ENCODE measurements around the gene TNPO2. TPM values are rescaled to one million over a fixed set of nuclear protein-coding genes. Genes with fewer than 3 reads are reported as not detected.

Gene TNPO2
- total and polyA plus RNA-seq, 7 experiments from 2014 or later: 2.0 to 78.7 (median 59.0) TPM

DNA sequence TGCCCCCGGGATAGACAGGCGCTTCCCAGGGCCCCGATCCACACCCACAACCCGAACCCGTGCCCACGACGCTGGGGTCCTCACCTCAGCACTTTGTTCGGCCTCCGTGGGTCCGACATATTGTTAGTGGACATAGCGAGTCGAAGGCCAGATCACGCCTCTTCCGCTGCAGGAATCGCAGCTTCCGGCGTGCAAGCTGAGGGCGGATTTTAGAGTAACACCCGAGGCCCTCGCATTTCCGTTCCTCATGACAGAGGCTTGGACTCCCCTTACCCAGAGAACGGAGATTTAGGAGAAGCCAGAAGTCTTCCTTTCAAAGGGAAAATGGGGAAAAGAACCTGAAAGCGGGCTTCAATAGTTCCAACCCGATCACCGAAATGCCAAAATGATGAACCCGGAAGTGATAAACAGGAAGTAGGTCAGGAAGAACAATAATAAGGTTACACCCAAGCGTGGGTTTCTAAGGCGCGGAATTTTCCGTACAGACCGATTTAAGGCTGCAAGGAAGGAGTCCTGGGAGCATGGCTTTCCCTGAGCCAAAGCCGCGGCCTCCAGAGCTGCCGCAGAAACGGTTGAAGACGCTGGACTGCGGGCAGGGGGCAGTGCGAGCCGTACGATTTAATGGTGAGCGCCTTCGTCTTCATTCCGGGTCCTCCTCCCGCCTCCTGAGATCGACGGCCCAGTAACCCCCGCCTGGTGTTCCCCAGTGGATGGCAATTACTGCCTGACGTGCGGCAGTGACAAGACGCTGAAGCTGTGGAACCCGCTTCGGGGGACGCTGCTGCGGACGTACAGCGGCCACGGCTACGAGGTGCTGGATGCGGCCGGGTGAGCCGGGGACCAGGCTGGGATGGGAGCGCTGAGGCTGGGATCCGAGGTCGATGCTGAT, 54.2 kb downstream of the TNPO2 start:
- Histone ChIP-seq H3K36me3 (ENCODE audit: control insufficient read depth in 2 of 3, insufficient read depth in 3 of 3, low read length in 3 of 3) (peaks cover 0 to 40% (median 0%) of the 10 kb centered on the region in 3 experiments), H3K4me1 (ENCODE audit: control insufficient read depth in 2 of 2, insufficient read depth in 2 of 2, low read length in 2 of 2) (peaks cover 36 to 38% of the 10 kb centered on the region in 2 donors), H3K4me3 (ENCODE audit: low read length) (peak overlapping the region; percentile 84), H3K27me3 (ENCODE audit: control insufficient read depth in 2 of 2, insufficient read depth in 2 of 2, low read length in 2 of 2) (no peaks in the 10 kb centered on the region), H3K27ac (ENCODE audit: low read depth, low read length) (peak overlapping the region; percentile 99), H3K9me3 (ENCODE audit: control insufficient read depth in 2 of 3, low read length in 3 of 3) (no peaks in the 10 kb centered on the region)
- Mint-ChIP-seq H3K4me1 (peaks cover 31 to 65% (median 49%) of the 10 kb centered on the region in 7 donors), H3K4me3 (peak overlapping the region; percentile 91 to 100 (median 98)), H3K36me3 (peaks cover 0 to 17% (median 9%) of the 10 kb centered on the region in 5 donors), H3K9me3 (no peaks in the 10 kb centered on the region), H3K27ac (peak overlapping the region; percentile 97 to 100 (median 100)), H3K27me3 (no peaks in the 10 kb centered on the region)
- intact Hi-C loops (cut with micrococcal nuclease): loop anchor here (1.0 to 10.0 kb wide), 9 partner anchors 12 to 875 kb away; partner anchors contain the start of genes DHPS (in 2 of the 2), ZNF563 (in 2 of the 2), GET3 (in 1 of the 2) and TNPO2 (in 1 of the 2)
- peak; percentile 62 for ATAC-seq
- POLR2A ChIA-PET: interaction anchor here (0.6 to 2.4 kb wide), 18 partner anchors 8 to 426 kb away, joined by 3 to 11 read pairs (median 4); partner anchors contain the start of genes DHPS, FBXW9, GET3 and TRIR
- peak; percentile 62 to 83 (median 78) for DNase-seq
- CTCF ChIA-PET: interaction anchor here (0.6 to 2.5 kb wide), 8 partner anchors 8 to 123 kb away, joined by 3 to 7 read pairs (median 3); partner anchors contain the start of genes ZNF490 and ZNF791

DNA sequence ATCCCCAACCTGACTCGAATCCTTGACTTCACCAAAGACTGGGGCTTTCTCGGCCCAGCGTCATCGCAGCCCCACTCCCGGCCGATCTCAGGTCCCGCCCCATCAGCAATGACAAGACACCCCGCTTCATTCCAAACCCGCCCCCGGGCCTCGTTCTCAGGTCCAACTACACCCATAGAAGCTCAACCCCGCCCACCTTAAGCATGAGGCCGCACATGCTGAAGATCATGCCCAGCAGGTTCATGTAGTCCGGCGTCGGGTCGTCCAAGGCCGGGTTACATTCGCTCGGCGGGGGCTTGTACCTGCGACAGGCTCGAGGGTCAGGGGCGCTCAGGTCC, 54.8 kb downstream of the TNPO2 start:
- H3K9me3 ChIP-seq (ENCODE audit: control insufficient read depth in 2 of 3, low read length in 3 of 3): no peaks in the 10 kb centered on the region
- CTCF ChIA-PET: interaction anchor here (0.6 to 2.5 kb wide), 8 partner anchors 9 to 123 kb away, joined by 3 to 7 read pairs (median 3); partner anchors contain the start of genes ZNF490 and ZNF791
- peaks cover 38% of the 10 kb centered on the region in 2 donors for H3K4me1 ChIP-seq (ENCODE audit: control insufficient read depth in 2 of 2, insufficient read depth in 2 of 2, low read length in 2 of 2)
- no peaks in the 10 kb centered on the region for H3K9me3 Mint-ChIP-seq
- peak overlapping the region; percentile 99 for H3K27ac ChIP-seq (ENCODE audit: low read depth, low read length)
- ATAC-seq (peak; percentile 63), DNase-seq (peak in 8 of 9 donors; percentile 54 to 90 (median 61))
- H3K4me1 Mint-ChIP-seq: peaks cover 31 to 71% (median 50%) of the 10 kb centered on the region in 7 donors
- H3K4me3 Mint-ChIP-seq: peak overlapping the region; percentile 91 to 100 (median 98)
- no peaks in the 10 kb centered on the region for H3K27me3 ChIP-seq (ENCODE audit: control insufficient read depth in 2 of 2, insufficient read depth in 2 of 2, low read length in 2 of 2)
- H3K27me3 Mint-ChIP-seq: no peaks in the 10 kb centered on the region
- peak overlapping the region; percentile 97 to 100 (median 100) for H3K27ac Mint-ChIP-seq
- peaks cover 0 to 15% (median 5%) of the 10 kb centered on the region in 5 donors for H3K36me3 Mint-ChIP-seq
- peaks cover 0 to 40% (median 0%) of the 10 kb centered on the region in 3 experiments for H3K36me3 ChIP-seq (ENCODE audit: control insufficient read depth in 2 of 3, insufficient read depth in 3 of 3, low read length in 3 of 3)
- peak overlapping the region; percentile 84 for H3K4me3 ChIP-seq (ENCODE audit: low read length)
- intact Hi-C loops (cut with micrococcal nuclease): loop anchor here (1.0 to 10.0 kb wide), 9 partner anchors 12 to 874 kb away; partner anchors contain the start of genes DHPS (in 2 of the 2), ZNF563 (in 2 of the 2), GET3 (in 1 of the 2) and TNPO2 (in 1 of the 2)
- POLR2A ChIA-PET: interaction anchor here (0.6 to 2.4 kb wide), 12 partner anchors 9 to 117 kb away, joined by 3 to 11 read pairs (median 6); partner anchors contain the start of genes DHPS, FBXW9, GET3 and TRIR

DNA sequence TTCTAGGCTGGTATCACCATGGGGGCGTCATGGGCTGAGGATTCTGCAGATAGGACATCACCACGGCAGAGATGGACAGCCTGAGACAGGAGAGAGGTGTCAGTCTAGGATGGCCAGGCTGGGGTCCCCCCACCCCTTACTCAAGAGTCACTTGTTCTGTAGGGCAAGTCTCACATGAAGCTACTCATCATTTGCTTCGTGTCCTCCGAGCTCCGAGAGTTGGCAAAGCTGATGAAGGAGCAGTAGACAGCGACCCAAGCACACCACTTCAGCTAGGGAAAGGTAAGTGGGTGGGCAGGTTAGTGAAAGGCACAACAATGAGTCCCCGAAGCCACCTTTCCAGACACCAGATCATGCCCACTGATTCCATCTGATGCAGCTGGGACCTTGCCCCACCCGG, 55.4 kb downstream of the TNPO2 start:
- ATAC-seq (no peak), DNase-seq (no peak)
- Histone ChIP-seq H3K4me3 (ENCODE audit: low read length) (peak overlapping the region; percentile 84), H3K36me3 (ENCODE audit: control insufficient read depth in 2 of 3, insufficient read depth in 3 of 3, low read length in 3 of 3) (peaks cover 0 to 40% (median 2%) of the 10 kb centered on the region in 3 experiments), H3K27me3 (ENCODE audit: control insufficient read depth in 2 of 2, insufficient read depth in 2 of 2, low read length in 2 of 2) (no peaks in the 10 kb centered on the region), H3K9me3 (ENCODE audit: control insufficient read depth in 2 of 3, low read length in 3 of 3) (no peaks in the 10 kb centered on the region), H3K27ac (ENCODE audit: low read depth, low read length) (peak overlapping the region; percentile 99), H3K4me1 (ENCODE audit: control insufficient read depth in 2 of 2, insufficient read depth in 2 of 2, low read length in 2 of 2) (peaks cover 38% of the 10 kb centered on the region in 2 donors)
- peak overlapping the region; percentile 91 to 100 (median 98) for H3K4me3 Mint-ChIP-seq
- peak overlapping the region; percentile 97 to 100 (median 100) for H3K27ac Mint-ChIP-seq
- intact Hi-C loops (cut with micrococcal nuclease): loop anchor here (5.0 to 10.0 kb wide), 5 partner anchors 54 to 874 kb away; partner anchors contain the start of genes ZNF563 (in 2 of the 2), TNPO2 (in 1 of the 2), ZNF44 (in 1 of the 2) and ZNF491 (in 1 of the 2)
- peaks cover 31 to 75% (median 50%) of the 10 kb centered on the region in 7 donors for H3K4me1 Mint-ChIP-seq
- no peaks in the 10 kb centered on the region for H3K9me3 Mint-ChIP-seq
- peaks cover 0 to 19% (median 7%) of the 10 kb centered on the region in 5 donors for H3K36me3 Mint-ChIP-seq
- ChIA-PET POLR2A (interaction anchor here (0.6 to 2.4 kb wide), 9 partner anchors 10 to 116 kb away, joined by 3 to 11 read pairs (median 6); partner anchors contain the start of genes DHPS, FBXW9, GET3 and TRIR), CTCF (interaction anchor here (0.9 to 2.5 kb wide), 3 partner anchors 28 to 124 kb away, joined by 3 to 7 read pairs (median 5); no protein-coding TSS in a partner anchor)
- no peaks in the 10 kb centered on the region for H3K27me3 Mint-ChIP-seq

DNA sequence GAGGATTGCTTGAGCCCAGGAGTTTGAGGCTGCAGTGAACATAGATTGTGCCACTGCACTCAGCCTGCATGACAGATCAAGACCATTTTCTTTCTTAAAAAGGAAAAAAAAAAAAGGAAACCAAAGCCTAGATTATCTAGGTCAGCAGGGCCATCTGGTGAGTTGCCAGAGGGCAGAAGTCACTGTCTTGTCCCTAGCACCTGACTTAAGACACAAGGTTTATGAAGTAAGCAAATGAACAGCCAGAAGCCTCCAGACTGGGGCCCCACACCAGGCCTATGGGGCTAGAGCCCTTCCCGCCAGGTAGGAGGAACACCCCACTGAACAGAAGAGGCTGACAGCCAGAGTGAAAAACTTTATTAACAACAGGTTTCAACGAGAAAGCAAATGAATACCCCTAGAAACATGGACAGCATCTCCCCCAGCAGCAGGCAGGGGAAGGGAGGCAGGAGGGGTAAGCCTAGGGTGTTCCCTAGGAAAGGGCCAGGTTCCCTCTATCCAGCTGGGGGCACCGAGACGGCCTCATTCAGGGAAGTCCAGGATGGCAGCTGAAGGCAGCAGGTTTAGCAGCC, 55.9 kb downstream of the TNPO2 start:
- Histone ChIP-seq H3K4me1 (ENCODE audit: control insufficient read depth in 2 of 2, insufficient read depth in 2 of 2, low read length in 2 of 2) (peaks cover 38% of the 10 kb centered on the region in 2 donors), H3K27ac (ENCODE audit: low read depth, low read length) (peak overlapping the region; percentile 99), H3K27me3 (ENCODE audit: control insufficient read depth in 2 of 2, insufficient read depth in 2 of 2, low read length in 2 of 2) (no peaks in the 10 kb centered on the region), H3K4me3 (ENCODE audit: low read length) (no peak overlapping the region), H3K36me3 (ENCODE audit: control insufficient read depth in 2 of 3, insufficient read depth in 3 of 3, low read length in 3 of 3) (peaks cover 0 to 39% (median 4%) of the 10 kb centered on the region in 3 experiments), H3K9me3 (ENCODE audit: control insufficient read depth in 2 of 3, low read length in 3 of 3) (no peaks in the 10 kb centered on the region)
- H3K27ac Mint-ChIP-seq: peak overlapping the region in 8 of 9 donors; percentile 46 to 100 (median 98)
- intact Hi-C loops (cut with micrococcal nuclease): loop anchor here (2.0 to 10.0 kb wide), 6 partner anchors 54 to 873 kb away; partner anchors contain the start of genes ZNF563 (in 2 of the 2), TNPO2 (in 1 of the 2), ZNF44 (in 1 of the 2) and ZNF490 (in 1 of the 2)
- H3K4me1 Mint-ChIP-seq: peaks cover 31 to 75% (median 50%) of the 10 kb centered on the region in 7 donors
- peak overlapping the region; percentile 91 to 100 (median 98) for H3K4me3 Mint-ChIP-seq
- H3K27me3 Mint-ChIP-seq: no peaks in the 10 kb centered on the region
- peaks cover 0 to 22% (median 8%) of the 10 kb centered on the region in 5 donors for H3K36me3 Mint-ChIP-seq
- ATAC-seq: no peak
- no peak for DNase-seq
- CTCF ChIA-PET: interaction anchor here (2.5 kb wide), 1 partner anchor 104 kb away, joined by 7 read pairs; no protein-coding TSS in a partner anchor
- POLR2A ChIA-PET: interaction anchor here (0.6 to 2.4 kb wide), 6 partner anchors 10 to 116 kb away, joined by 3 to 11 read pairs (median 6); partner anchors contain the start of genes DHPS and TRIR
- H3K9me3 Mint-ChIP-seq: no peaks in the 10 kb centered on the region

DNA sequence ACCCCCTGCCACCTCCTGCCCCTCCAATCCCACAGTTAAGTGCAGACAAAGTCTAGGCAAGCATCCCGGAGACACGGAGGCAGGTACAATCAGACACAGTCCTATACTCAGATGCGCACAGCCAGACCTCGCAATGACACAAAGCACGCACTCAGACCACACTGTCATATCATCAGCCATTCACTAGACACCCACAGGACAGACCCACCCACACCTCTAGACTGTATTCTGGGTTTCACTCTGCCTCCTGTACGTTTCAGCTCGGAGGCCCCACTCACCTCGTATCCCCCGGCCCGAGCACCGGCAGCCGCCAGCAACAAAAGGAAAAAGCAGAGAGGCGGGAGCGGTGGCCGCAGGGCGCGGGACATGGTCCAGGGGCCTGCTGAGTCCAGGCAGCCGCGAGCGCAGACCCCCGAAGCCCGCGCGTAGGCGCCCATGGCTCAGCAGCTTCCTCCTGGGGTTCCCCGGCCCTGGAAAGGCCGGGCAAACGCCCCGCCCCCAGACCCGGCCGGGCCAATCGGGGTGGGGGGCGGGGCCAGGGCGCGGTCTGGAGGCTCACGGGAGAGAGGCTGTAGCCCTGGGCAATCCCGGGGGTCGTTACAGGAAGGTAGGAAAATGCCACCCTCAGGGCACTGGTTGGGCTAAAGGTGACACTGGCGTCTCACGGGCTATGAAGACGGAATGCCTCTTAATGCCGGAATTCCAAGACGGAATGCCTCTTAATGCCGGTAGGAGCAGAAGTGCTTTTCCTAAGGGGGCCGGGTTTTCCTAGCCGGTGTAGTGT, 57.3 kb downstream of the TNPO2 start, which contains the start of the genes MAN2B1 and WDR83:
MAN2B1 (minus strand) TSS at position 478 of the 784 bp plus-strand sequence; CDS start at position 437, 41 bp downstream.
WDR83 (plus strand) TSS at position 543 of the 784 bp plus-strand sequence. CDS start 2,984 bp downstream, outside the sequence.
- DNase-seq (peak; percentile 56 to 86 (median 72)), ATAC-seq (peak; percentile 82)
- CTCF ChIA-PET: no interaction called here
- peak within 1 kb of the TSS; percentile 92 for H3K4me3 ChIP-seq (ENCODE audit: low read length)
- peaks cover 1 to 39% (median 5%) of the 10 kb centered on the region in 3 experiments for H3K36me3 ChIP-seq (ENCODE audit: control insufficient read depth in 2 of 3, insufficient read depth in 3 of 3, low read length in 3 of 3)
- H3K4me3 Mint-ChIP-seq: peak within 1 kb of the TSS; percentile 90 to 100 (median 98)
- intact Hi-C loops (cut with micrococcal nuclease): loop anchor here (1.0 to 10.0 kb wide), 8 partner anchors 56 to 872 kb away; partner anchors contain the start of genes ZNF490 (in 2 of the 2), ZNF563 (in 2 of the 2), ZNF791 (in 2 of the 2) and TNPO2 (in 1 of the 2)
- peak within 1 kb of the TSS; percentile 77 to 100 (median 91) for H3K27ac Mint-ChIP-seq
- no peaks in the 10 kb centered on the region for H3K27me3 ChIP-seq (ENCODE audit: control insufficient read depth in 2 of 2, insufficient read depth in 2 of 2, low read length in 2 of 2)
- H3K36me3 Mint-ChIP-seq: peaks cover 0 to 19% (median 4%) of the 10 kb centered on the region in 5 donors
- H3K4me1 Mint-ChIP-seq: peaks cover 22 to 69% (median 45%) of the 10 kb centered on the region in 7 donors
- no peaks in the 10 kb centered on the region for H3K9me3 Mint-ChIP-seq
- peaks cover 38% of the 10 kb centered on the region in 2 donors for H3K4me1 ChIP-seq (ENCODE audit: control insufficient read depth in 2 of 2, insufficient read depth in 2 of 2, low read length in 2 of 2)
- POLR2A ChIA-PET: interaction anchor here (0.6 to 2.0 kb wide), 10 partner anchors 11 to 263 kb away, joined by 3 to 13 read pairs (median 4); partner anchors contain the start of genes DHPS, TRIR, ZNF490 and ZNF791
- H3K9me3 ChIP-seq (ENCODE audit: control insufficient read depth in 2 of 3, low read length in 3 of 3): no peaks in the 10 kb centered on the region
- H3K27ac ChIP-seq (ENCODE audit: low read depth, low read length): peak within 1 kb of the TSS; percentile 99
- H3K27me3 Mint-ChIP-seq: no peaks in the 10 kb centered on the region
